Body of pancreas (tissue), 4 donors: ENCODE data around the gene CTDSPL. TPM values are rescaled to one million over a fixed set of nuclear protein-coding genes. Genes with fewer than 3 reads are reported as not detected.

Experiments used
- ATAC-seq: fragments of 150-250 bp; one replicate; pipeline ENCODE4 v1.9.1; 2016
- DNase-seq, 4 donors: peaks; one replicate each; pipeline ENCODE4 v3.0.0-alpha.2; 2019
- H3K27ac ChIP-seq, 4 donors: fragments of 200-600 bp; sonication (generic); 1 replicate in 3 of 4; 2 replicates in 1 of 4; pipeline versions ENCODE4 v1.5.1 to v1.6.1; 2016 to 2019; ENCODE audit warnings: mild to moderate bottlenecking in 1 of 4, mixed read lengths in 1 of 4, moderate library complexity in 1 of 4
- H3K27me3 ChIP-seq, 2 donors: fragments of 200-600 bp; sonication (generic); one replicate each; pipeline ENCODE4 v1.6.0; 2016; ENCODE audit warnings: mild to moderate bottlenecking in 1 of 2
- H3K36me3 ChIP-seq, 2 donors: fragments of 200-600 bp; sonication (generic); replicated peaks in 1 of 2; 2 replicates each; pipeline ENCODE4 v1.5.1; 2016; ENCODE audit warnings: low read depth in 2 of 2; ENCODE audit not compliant: insufficient read depth in 1 of 2
- H3K4me1 ChIP-seq: fragments of 200-600 bp; sonication (generic); one replicate; pipeline ENCODE4 v1.6.0; 2016
- H3K4me3 ChIP-seq, 2 donors: fragments of 200-600 bp; sonication (generic); 1 replicate in 1 of 2; 2 replicates in 1 of 2; pipeline ENCODE4 v1.5.1; 2016 to 2019
- H3K9me3 ChIP-seq, 3 donors: fragments of 200-600 bp; sonication (generic); 1 replicate in 2 of 3; 2 replicates in 1 of 3; pipeline ENCODE4 v1.5.1; 2016
- CTCF ChIP-seq, 7 experiments: fragments of 450-650 bp in 4 of 7; fragments of 200-600 bp in 3 of 7; sonication (generic) in 3 of 7; IDR thresholded peaks; one replicate each; pipeline ENCODE4 v1.5.1; 2016 to 2019; ENCODE audit warnings: antibody characterized with exemption in 7 of 7
- POLR2A ChIP-seq, 3 donors: fragments of 450-650 bp; IDR thresholded peaks; one replicate each; pipeline ENCODE4 v1.6.1; 2016; ENCODE audit warnings: antibody characterized with exemption in 3 of 3, mild to moderate bottlenecking in 2 of 3
- WGBS, 2 donors: methylation state at CpG; one replicate each; pipeline ENCODE4 v1.1.5; 2017; 5-methylcytosine and 5-hydroxymethylcytosine counted together
- intact Hi-C: fragments of 100-400 bp; cut with DNase I; formaldehyde crosslinking; loops from one replicate; pipeline ENCODE4 v1.15.1; 2023
- total RNA-seq, 2 donors: library from RNA; depleted of rRNA; stranded (reverse); fragments of >200 nt; gene quantifications; one replicate each; pipeline ENCODE4 v1.1.0, GENCODE V29; 2016

Gene CTDSPL
- total RNA-seq, 2 donors from 2014 or later: 23.6 to 25.4 TPM

- Histone ChIP-seq H3K36me3 (peaks cover 0 to 4% of the 10 kb centered on the region in 2 donors), H3K27me3 (no peaks in the 10 kb centered on the region), H3K4me3 (no peak overlapping the region), H3K27ac (no peak overlapping the region), H3K9me3 (no peaks in the 10 kb centered on the region), H3K4me1 (peaks cover 9% of the 10 kb centered on the region)
- peak in 1 of 4 donors; percentile 1 for DNase-seq
- TF ChIP-seq CTCF (IDR thresholded peaks at IDR 0.05) (no peak), POLR2A (IDR thresholded peaks at IDR 0.05) (no peak)
- WGBS, 2 donors: 71 to 91% methylated on average over 5 to 9 of the region's 9 CpGs
- ATAC-seq: no peak
- intact Hi-C loops: no loop called here
These were observed 156.0 kb downstream of the CTDSPL start for GRCh38 chr3:38017445-38018295.

- WGBS, 2 donors: 92% methylated on average over 10 to 13 of the region's 13 CpGs
- peaks cover 12% of the 10 kb centered on the region for H3K4me1 ChIP-seq
- H3K9me3 ChIP-seq: no peaks in the 10 kb centered on the region
- no peak overlapping the region for H3K27ac ChIP-seq
- TF ChIP-seq CTCF (IDR thresholded peaks at IDR 0.05) (no peak), POLR2A (IDR thresholded peaks at IDR 0.05) (no peak)
- no peak for ATAC-seq
- peaks cover 0 to 4% of the 10 kb centered on the region in 2 donors for H3K36me3 ChIP-seq
- intact Hi-C loops: no loop called here
- no peaks in the 10 kb centered on the region for H3K27me3 ChIP-seq
- no peak overlapping the region for H3K4me3 ChIP-seq
- DNase-seq: no peak
These were observed 156.9 kb downstream of the CTDSPL start for GRCh38 chr3:38018296-38019266.

- DNase-seq: peak; percentile 65 to 88 (median 81)
- intact Hi-C loops: no loop called here
- peak overlapping the region in 2 of 4 donors; percentile 31 to 53 for H3K27ac ChIP-seq
- TF ChIP-seq CTCF (IDR thresholded peaks at IDR 0.05): no peak
- TF ChIP-seq POLR2A (IDR thresholded peaks at IDR 0.05): no peak
- peaks cover 0 to 4% of the 10 kb centered on the region in 2 donors for H3K36me3 ChIP-seq
- no peaks in the 10 kb centered on the region for H3K27me3 ChIP-seq
- H3K4me3 ChIP-seq: no peak overlapping the region
- no peak for ATAC-seq
- H3K9me3 ChIP-seq: no peaks in the 10 kb centered on the region
- peaks cover 16% of the 10 kb centered on the region for H3K4me1 ChIP-seq
- WGBS, 2 donors: 52 to 62% methylated on average over 7 to 10 of the region's 10 CpGs
These were observed 158.1 kb downstream of the CTDSPL start for GRCh38 chr3:38019658-38020341.

GRCh38 chr3:38020342-38020726 is 158.7 kb downstream of the CTDSPL start:
- no peak for TF ChIP-seq CTCF (IDR thresholded peaks at IDR 0.05)
- no peak for TF ChIP-seq POLR2A (IDR thresholded peaks at IDR 0.05)
- no peak for ATAC-seq

More at GRCh38 chr3:38020342-38020726, 158.7 kb downstream of the CTDSPL start:
- Histone ChIP-seq H3K36me3 (peaks cover 0 to under 1% of the 10 kb centered on the region in 2 donors), H3K9me3 (no peaks in the 10 kb centered on the region), H3K4me3 (no peak overlapping the region), H3K4me1 (peaks cover 19% of the 10 kb centered on the region), H3K27ac (no peak overlapping the region), H3K27me3 (no peaks in the 10 kb centered on the region)
- DNase-seq: no peak
- intact Hi-C loops: no loop called here
- WGBS, 2 donors: 56 to 57% methylated on average over 3 of the region's 3 CpGs
